ENCODE data around the gene ABHD5.

- TF ChIP-seq, protein P1, sequence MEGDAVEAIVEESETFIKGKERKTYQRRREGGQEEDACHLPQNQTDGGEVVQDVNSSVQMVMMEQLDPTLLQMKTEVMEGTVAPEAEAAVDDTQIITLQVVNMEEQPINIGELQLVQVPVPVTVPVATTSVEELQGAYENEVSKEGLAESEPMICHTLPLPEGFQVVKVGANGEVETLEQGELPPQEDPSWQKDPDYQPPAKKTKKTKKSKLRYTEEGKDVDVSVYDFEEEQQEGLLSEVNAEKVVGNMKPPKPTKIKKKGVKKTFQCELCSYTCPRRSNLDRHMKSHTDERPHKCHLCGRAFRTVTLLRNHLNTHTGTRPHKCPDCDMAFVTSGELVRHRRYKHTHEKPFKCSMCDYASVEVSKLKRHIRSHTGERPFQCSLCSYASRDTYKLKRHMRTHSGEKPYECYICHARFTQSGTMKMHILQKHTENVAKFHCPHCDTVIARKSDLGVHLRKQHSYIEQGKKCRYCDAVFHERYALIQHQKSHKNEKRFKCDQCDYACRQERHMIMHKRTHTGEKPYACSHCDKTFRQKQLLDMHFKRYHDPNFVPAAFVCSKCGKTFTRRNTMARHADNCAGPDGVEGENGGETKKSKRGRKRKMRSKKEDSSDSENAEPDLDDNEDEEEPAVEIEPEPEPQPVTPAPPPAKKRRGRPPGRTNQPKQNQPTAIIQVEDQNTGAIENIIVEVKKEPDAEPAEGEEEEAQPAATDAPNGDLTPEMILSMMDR (conservative IDR thresholded peaks at IDR 0.05), result no peak
- no peak for TF ChIP-seq ZFX (IDR thresholded peaks at IDR 0.05)
Observed at GRCh38 chr3:43684944-43685343, 5.8 kb upstream of the ABHD5 start.

Measured in C4-2B (cell line).